ENCODE data around the gene MOSMO.
"Not testable (repeated sequence)": the region's sequence is repeated elsewhere in the genome, so short reads cannot be mapped to it uniquely, and the experiment has no call there.

Gene MOSMO

GRCh38 chr16:22004341-22004740, 3.6 kb upstream of the MOSMO start:
- DNase-seq: no peak

DNA sequence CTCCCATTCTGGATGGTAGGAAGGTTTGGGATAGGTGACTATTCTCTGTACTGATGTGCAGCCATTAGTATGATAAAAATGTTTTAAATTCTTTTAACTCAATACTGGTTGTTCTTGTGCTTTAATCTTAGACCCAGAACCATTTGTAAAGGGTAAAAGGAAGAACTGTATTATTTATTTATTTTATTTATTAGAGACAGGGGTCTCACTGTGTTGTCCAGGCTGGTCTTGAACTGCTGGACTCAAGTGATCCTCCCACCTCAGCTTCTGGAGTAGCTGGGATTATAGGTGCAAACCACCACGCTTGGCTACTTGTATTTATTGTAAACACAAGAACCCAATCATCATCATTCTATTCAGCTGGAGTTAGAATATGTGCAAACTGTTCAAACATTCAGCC, 2.2 kb upstream of the MOSMO start:
- DNase-seq: no peak

DNA sequence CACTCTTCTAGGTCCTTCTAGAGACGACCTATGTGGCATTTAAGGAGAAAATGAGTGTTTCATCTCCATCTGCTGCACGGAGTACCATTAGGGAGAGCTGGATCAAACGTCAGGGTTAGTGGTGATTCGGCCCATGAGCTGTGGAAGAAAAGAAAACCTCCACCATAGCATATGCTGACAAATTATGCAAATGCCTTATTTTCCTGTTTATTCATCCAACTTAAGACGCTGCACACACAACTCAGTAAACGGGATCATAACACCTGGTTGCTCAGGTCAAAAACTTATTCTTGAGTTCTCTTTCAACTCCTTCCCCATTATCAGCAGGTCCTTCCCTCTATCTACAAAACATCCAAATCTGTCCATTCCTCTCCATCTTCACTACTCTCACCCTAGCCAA, 1.3 kb upstream of the MOSMO start:
- DNase-seq: no peak

DNA sequence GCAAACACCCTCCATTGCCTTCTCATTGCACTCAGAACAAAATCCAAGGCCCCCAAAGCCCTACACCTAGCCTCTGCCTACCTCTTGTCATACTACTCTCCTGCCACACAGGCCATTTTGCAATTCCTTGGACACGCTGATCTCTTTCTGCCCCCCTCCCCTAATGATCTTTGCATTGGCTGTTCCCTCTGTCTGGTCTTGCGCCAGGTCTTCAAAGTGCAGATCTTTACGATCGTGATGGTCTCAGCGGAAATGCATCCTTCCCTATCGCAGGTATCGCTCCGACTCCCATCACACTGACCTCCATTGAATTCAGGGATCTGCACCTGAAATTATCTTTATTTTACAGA, 777 bp upstream of the MOSMO start:
- no peak for DNase-seq

- DNase-seq: peak; percentile 13
Measured at GRCh38 chr16:22008215-22009059, 526 bp downstream of the MOSMO start.

GRCh38 chr16:22010902-22011301, 3.0 kb downstream of the MOSMO start:
- no peak for DNase-seq

- DNase-seq: no peak
Measured at GRCh38 chr16:22012241-22012640, 4.3 kb downstream of the MOSMO start.

DNA sequence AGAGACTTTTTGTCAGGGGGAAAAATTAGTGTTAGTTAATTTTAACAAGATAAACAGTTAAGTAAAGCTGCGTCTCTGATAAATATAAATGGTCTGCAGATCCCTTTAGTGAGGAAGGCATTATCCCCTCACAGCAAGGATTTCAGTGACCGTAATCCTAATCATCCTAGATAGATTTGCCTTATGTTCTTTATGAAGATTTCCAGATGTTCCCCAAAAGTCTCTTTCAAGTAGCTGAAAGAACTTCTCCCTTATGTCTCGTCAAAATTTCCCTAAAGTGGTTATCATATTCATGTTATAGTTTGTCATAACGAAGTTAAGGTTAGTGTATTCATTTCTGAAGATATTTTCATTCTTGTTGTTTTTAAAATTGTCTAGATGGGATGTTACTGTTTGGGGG, 5.6 kb downstream of the MOSMO start:
- DNase-seq: no peak

DNA sequence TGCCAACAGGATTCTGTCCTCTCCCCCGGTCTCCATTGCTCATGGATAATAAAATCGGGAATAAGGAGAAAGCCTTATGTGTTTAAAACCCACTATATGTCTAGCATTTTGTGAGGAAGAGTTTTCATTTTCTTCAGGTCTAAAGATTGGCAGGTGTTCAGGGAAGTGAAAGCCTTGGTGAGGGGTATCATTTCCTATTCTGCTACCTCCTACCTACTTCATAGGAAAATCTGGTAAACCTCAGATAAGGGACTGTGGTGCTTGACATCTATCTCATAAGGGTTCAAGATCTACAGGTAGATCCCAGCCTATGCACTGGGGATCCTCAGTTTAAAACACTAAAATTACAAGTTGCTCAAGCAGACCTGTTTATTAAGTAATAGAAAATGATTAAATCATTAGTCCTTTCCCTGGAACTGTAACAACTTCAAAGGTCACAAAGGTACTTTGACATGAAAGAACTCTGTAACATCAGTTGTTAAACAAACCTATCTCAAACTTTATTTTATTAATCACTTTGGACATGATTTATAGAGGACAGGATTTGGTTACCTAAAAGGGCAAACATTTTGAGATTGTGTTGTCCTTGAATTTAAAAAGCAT, 6.5 kb downstream of the MOSMO start:
- DNase-seq: no peak

DNA sequence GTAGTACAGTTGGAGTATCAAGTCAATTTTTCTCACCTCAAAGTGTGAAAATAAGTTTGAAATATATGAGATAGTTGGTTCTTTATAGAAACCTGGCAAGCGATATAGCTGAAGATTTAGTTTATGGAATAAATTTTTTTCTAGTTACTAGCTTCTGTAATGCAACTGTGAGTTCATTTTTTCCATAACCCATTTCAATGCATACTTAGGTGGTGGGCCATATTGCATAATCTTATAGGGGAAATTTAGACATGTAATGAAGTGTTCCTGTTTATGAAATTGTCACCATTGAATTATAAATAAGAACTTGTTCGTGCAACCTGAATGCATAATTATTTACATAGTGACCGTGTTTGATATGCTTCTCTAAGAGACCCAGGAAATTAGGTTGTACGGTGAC, 9.0 kb downstream of the MOSMO start:
- no peak for DNase-seq

DNA sequence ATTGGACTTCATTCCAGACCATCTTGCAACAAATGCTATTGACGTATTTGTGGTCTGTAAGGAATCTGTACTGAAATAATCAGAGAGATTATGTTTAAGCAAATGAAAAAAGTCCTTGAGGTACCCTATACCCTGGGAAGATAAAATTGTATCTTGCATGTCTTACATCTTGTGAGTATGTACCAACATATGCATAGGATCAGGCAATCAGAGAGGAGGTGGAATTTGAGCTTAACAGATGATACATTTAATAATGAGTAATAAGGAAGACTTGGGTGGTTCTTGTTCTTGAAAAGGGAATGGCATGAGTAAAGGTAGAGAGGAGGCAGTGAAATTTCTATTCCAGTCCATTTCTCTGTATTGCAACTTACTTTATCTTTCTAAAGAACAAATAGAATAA, 10.6 kb downstream of the MOSMO start:
- DNase-seq: no peak

- no peak for DNase-seq
Measured at GRCh38 chr16:22022151-22022550, 14.2 kb downstream of the MOSMO start.

- no peak for DNase-seq
Measured at GRCh38 chr16:22023505-22023904, 15.6 kb downstream of the MOSMO start.

GRCh38 chr16:22024785-22025184, 16.9 kb downstream of the MOSMO start:
- DNase-seq: not testable (repeated sequence)

GRCh38 chr16:22027633-22028032, 19.7 kb downstream of the MOSMO start:
- no peak for DNase-seq

GRCh38 chr16:22029632-22030031, 21.7 kb downstream of the MOSMO start:
- DNase-seq: no peak

GRCh38 chr16:22030087-22030812, 22.3 kb downstream of the MOSMO start:
- no peak for DNase-seq

DNA sequence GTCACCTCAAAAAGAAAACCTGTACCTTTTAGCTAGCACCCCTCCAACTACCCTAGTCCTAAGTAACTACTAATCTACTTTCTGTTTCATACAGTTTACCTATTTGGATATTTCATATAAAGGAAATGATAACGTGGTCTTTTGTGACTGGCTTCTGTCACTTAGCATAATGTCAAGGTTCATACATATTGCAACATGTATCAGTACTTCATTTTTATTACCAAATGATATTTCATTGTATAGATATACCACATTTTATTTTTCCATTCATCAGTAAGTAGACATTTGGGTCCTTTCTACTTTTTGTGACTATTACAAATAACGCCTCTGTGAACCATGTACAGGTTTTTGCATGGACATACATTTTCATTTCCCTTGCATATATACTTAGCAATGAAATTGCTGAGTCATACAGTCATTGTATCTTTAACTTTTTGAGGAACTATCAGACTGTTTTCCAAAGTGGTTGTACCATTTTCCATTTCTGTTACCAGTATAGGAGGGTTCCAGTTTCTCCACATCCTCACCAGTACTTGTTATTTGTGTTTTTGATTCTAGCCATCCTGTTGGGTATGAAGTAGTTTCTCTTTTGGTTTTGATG, 23.7 kb downstream of the MOSMO start:
- DNase-seq: no peak

DNA sequence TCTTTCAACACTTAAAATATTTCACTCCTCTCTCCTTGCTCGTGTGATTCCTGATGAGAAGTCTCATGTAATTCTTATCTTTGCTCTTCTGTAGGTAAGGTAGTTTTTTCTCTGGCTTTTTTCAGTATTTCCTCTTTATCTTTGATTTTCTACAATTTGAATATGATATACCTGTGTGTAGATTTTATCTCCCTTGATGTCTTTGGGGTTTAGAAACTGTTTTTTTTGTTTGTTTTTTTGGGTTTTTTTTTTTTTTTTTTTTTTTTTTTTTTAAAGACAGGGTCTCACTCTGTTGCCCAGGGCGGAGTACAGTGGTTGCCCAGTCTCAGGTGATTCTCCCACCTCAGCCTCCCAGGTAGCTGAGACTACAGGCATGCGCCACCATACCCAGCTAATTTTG, 26.6 kb downstream of the MOSMO start:
- DNase-seq: no peak

DNA sequence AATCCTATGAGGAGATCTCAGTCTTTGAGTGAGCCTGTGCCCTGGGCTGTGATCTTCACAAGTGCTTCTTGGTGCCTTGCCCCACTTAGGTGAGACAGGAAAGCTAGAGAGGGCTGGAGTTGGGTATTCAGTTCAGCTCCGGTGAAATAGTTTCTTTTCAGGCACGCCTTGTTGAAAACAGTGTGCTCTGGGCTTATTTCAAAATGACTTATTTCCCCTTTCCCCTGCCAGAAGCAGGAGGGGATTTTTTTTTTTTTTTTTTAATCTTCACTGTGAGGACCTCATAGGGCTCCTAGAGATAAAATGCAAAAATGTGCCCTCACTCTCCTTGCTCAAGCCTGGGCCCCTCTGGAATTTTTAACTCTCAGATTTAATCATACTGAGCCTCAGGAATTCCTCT, 27.2 kb downstream of the MOSMO start:
- no peak for DNase-seq

DNA sequence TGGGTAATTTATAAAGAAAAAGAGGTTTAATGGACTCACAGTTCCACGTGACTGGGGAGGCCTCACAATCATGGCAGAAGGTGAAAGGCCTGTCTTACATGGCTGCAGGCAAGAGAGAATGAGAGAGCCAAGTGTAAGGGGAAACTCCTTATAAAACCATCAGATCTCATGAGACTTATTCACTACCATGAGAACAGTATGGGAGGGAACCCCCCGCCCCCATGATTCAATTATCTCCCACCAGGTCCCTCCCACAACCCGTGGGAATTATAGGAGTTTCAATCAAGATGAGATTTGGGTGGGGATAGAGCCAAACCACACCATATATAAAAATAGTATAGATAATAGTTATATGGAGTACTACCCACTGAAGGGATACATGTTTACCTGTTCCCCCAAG, 36.0 kb downstream of the MOSMO start:
- not testable (repeated sequence) for DNase-seq

DNA sequence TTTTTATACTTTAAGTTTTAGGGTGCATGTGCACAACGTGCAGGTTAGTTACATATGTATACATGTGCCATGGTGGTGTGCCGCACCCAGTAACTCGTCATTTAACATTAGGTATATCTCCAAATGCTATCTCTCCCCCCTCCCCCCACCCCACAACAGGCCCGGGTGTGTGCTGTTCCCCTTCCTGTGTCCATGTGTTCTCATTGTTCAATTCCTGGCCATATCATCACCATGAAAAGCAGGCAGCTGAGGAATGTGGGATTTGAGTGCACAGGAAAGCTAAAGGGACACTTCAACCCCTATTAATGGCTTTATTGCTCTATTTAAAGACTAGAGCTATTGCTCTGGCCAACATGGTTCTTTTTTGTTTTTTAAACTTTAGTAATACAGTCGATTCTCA, 38.0 kb downstream of the MOSMO start:
- DNase-seq: not testable (repeated sequence)

GRCh38 chr16:22050963-22051362, 43.1 kb downstream of the MOSMO start:
- DNase-seq: no peak

GRCh38 chr16:22052980-22053379, 45.1 kb downstream of the MOSMO start:
- DNase-seq: no peak
